K562 (cell line): ENCODE results near the gene IGSF9. TPM values are rescaled to one million over a fixed set of nuclear protein-coding genes. Genes with fewer than 3 reads are reported as not detected.
A peak's percentile ranks its signal among the peaks of the same experiment; 100 is the strongest.

Experiments used
- CGGBP1 ChIP-seq: fragments of 250-450 bp; sonication (Bioruptor Pico); IDR thresholded peaks from 2 replicates; pipeline ENCODE4 v1.9.0; 2021; ENCODE audit warnings: mild to moderate bottlenecking
- EWSR1 ChIP-seq: fragments of 450-650 bp; IDR thresholded peaks from 2 replicates; pipeline ENCODE4 v1.6.1; 2018; ENCODE audit warnings: borderline replicate concordance, mild to moderate bottlenecking, low read depth, moderate library complexity; ENCODE audit not compliant: partially characterized antibody
- FOXA3 ChIP-seq, 2 experiments: fragments of 450-650 bp in 1 of 2; sonication (generic) in 1 of 2; formaldehyde crosslinking; IDR thresholded peaks in 1 of 2; conservative IDR thresholded peaks in 1 of 2; 2 replicates each; pipeline versions ENCODE4 v1.4.0 to v1.8.0; 2020 to 2022; ENCODE audit warnings: mild to moderate bottlenecking in 2 of 2, missing genetic modification reagents in 1 of 2
- FOXP1 ChIP-seq: sonication (generic); formaldehyde crosslinking; IDR thresholded peaks from 2 replicates; pipeline ENCODE4 v1.8.0; 2022; ENCODE audit warnings: mild to moderate bottlenecking, missing genetic modification reagents
- ID3 ChIP-seq, 2 experiments: fragments of 250-450 bp in 1 of 2; fragments of 450-650 bp in 1 of 2; sonication (Bioruptor Pico) in 1 of 2; IDR thresholded peaks; 2 replicates each; pipeline versions ENCODE4 v1.6.1 to v1.8.0; 2016 to 2021; ENCODE audit warnings: mild to moderate bottlenecking in 2 of 2, moderate library complexity in 2 of 2, missing compliant biosample characterization in 1 of 2, missing genetic modification characterization in 1 of 2
- MAX ChIP-seq: sonication (generic); formaldehyde crosslinking; IDR thresholded peaks from 2 replicates; pipeline ENCODE4 v1.9.0; 2022; ENCODE audit warnings: mild to moderate bottlenecking, missing genetic modification reagents
- NCOR1 ChIP-seq: fragments of 450-650 bp; IDR thresholded peaks from 2 replicates; pipeline ENCODE4 v1.6.1; 2016; ENCODE audit warnings: mild to moderate bottlenecking, moderate library complexity
- NFYB ChIP-seq: IDR thresholded peaks from 2 replicates; pipeline ENCODE4 v1.6.1; 2011; ENCODE audit warnings: mild to moderate bottlenecking, moderate library complexity; ENCODE audit not compliant: insufficient read length; ENCODE audit errors: extremely low read depth
- POLR2AphosphoS5 ChIP-seq: IDR thresholded peaks from 2 replicates; pipeline ENCODE4 v1.6.1; 2011; ENCODE audit warnings: mild to moderate bottlenecking, low read depth, low read length, moderate library complexity; ENCODE audit not compliant: control insufficient read depth, insufficient read depth
- POLR3A ChIP-seq: IDR thresholded peaks from 2 replicates; pipeline ENCODE4 v1.6.1; 2011; ENCODE audit warnings: borderline replicate concordance, mild to moderate bottlenecking, moderate library complexity; ENCODE audit not compliant: insufficient read length, insufficient read depth; ENCODE audit errors: extremely low read depth
- POLR3G ChIP-seq: IDR thresholded peaks from 2 replicates; pipeline ENCODE4 v1.6.1; 2011; ENCODE audit not compliant: insufficient read length, insufficient replicate concordance; ENCODE audit errors: extremely low read depth
- RNF2 ChIP-seq: sonication (generic); IDR thresholded peaks from 2 replicates; pipeline ENCODE4 v1.6.1; 2016
- SAP30 ChIP-seq: fragments of 200-600 bp; sonication (generic); IDR thresholded peaks from 2 replicates; pipeline ENCODE4 v1.6.1; 2012; ENCODE audit warnings: borderline replicate concordance, low read depth, mild to moderate bottlenecking, moderate library complexity, low read length, control low read depth, inconsistent platforms; ENCODE audit not compliant: insufficient read depth, poor library complexity, severe bottlenecking
- SIN3B ChIP-seq: fragments of 450-650 bp; IDR thresholded peaks from 2 replicates; pipeline ENCODE4 v1.6.1; 2017; ENCODE audit warnings: low read depth, mild to moderate bottlenecking, moderate library complexity
- SIX5 ChIP-seq, 2 experiments: IDR thresholded peaks; 2 replicates each; pipeline ENCODE4 v1.6.1; 2011; ENCODE audit warnings: low read length in 2 of 2, borderline replicate concordance in 1 of 2, low read depth in 1 of 2, mild to moderate bottlenecking in 1 of 2, moderate library complexity in 1 of 2; ENCODE audit not compliant: insufficient read depth in 1 of 2
- SRF ChIP-seq, 2 experiments: fragments of 250-450, 450-650 bp in 1 of 2; sonication (Bioruptor Pico) in 1 of 2; sonication (generic) in 1 of 2; formaldehyde crosslinking; IDR thresholded peaks; 2 replicates each; pipeline versions ENCODE4 v1.5.0 to v1.5.1; 2020 to 2022; ENCODE audit warnings: mild to moderate bottlenecking in 1 of 2, missing genetic modification reagents in 1 of 2
- USF1 ChIP-seq: sonication (generic); formaldehyde crosslinking; IDR thresholded peaks from 2 replicates; pipeline ENCODE4 v1.9.0; 2022; ENCODE audit warnings: mild to moderate bottlenecking, missing genetic modification reagents
- ZBTB33 ChIP-seq: sonication (generic); formaldehyde crosslinking; IDR thresholded peaks from 2 replicates; pipeline ENCODE4 v1.8.1; 2023; ENCODE audit warnings: mild to moderate bottlenecking, missing genetic modification reagents
- ZNF134 ChIP-seq: fragments of 250-450 bp; sonication (Bioruptor Pico); conservative IDR thresholded peaks from 2 replicates; pipeline ENCODE4 v1.4.0; 2020
- ZNF445 ChIP-seq: fragments of 250-450 bp; sonication (Bioruptor Pico); IDR thresholded peaks from 2 replicates; pipeline ENCODE4 v1.4.0; 2020; ENCODE audit warnings: low read depth, mild to moderate bottlenecking, moderate library complexity
- polyA plus RNA-seq, 8 experiments: library from polyadenylated mRNA; depleted of rRNA in 4 of 8; stranded (reverse) in 5 of 8; unstranded in 3 of 8; fragments of >200 nt; fragmentation: Nextera tagmentation in 2 of 8; fragmentation: Illumina TruSeq in 1 of 8; extraction: Ambion mirVana in 2 of 8; extraction: Trizol in 1 of 8; gene quantifications; 2 replicates each; pipeline versions ENCODE4 v1.2.1 to v1.2.3, GENCODE V29; 2011 to 2014; ENCODE audit warnings: inconsistent platforms in 1 of 8, missing spikeins in 1 of 8
- total RNA-seq, 7 experiments: library from RNA; depleted of rRNA in 6 of 7; stranded (reverse); fragments of >200 nt in 6 of 7; fragmentation: Illumina TruSeq in 2 of 7; extraction: Trizol in 2 of 7; gene quantifications; 2 replicates each; pipeline versions ENCODE4 v1.2.1 to v1.2.3, GENCODE V29; 2011 to 2021; ENCODE audit warnings: low replicate concordance in 1 of 7

The IGSF9 gene
- total and polyA plus RNA-seq, 9 of the 15 experiments (the other 6 are each of a cell fraction or from before 2014, with no cell fraction given): 0.03 to 0.29 (median 0.07) TPM; not detected in 1

GRCh38 chr1:159924791-159925718, 20.4 kb downstream of the IGSF9 start, which contains the start of gene TAGLN2 (continued):
- TF ChIP-seq MAX (CRISPR knock-in tag) (peak; percentile 96), ZNF445 (CRISPR knock-in tag) (no peak), ZBTB33 (CRISPR knock-in tag) (no peak; the same call in 1 of the 2 replicates), SIN3B (peak; percentile 12), FOXA3 (CRISPR knock-in tag; conservative IDR thresholded peaks at IDR 0.05 in 1 of 2, IDR thresholded peaks at IDR 0.05 in 1 of 2) (0 out of 4 replicates have a peak, but pooled peaks of 1 of the 2 experiments have one; percentile 32), SIX5 (IDR thresholded peaks at IDR 0.05; ENCODE audit: borderline replicate concordance in 1 of 2, insufficient read depth in 1 of 2, low read depth in 1 of 2, low read length in 2 of 2) (no peak), POLR3G (no peak), NCOR1 (no peak; the same call in none of the 2 replicates), ZNF134 (CRISPR knock-in tag) (no peak), FOXP1 (peak; percentile 81; the same call in 1 of the 2 replicates), USF1 (CRISPR knock-in tag) (peak; percentile 64), RNF2 (peak; percentile 56; the same call in 1 of the 2 replicates), SRF (CRISPR knock-in tag; IDR thresholded peaks at IDR 0.05) (no peak), EWSR1 (no peak), POLR3A (no peak), NFYB (no peak), POLR2AphosphoS5 (peak; percentile 96), SAP30 (peak; percentile 51), CGGBP1 (CRISPR knock-in tag) (no peak), ID3 (CRISPR knock-in tag; IDR thresholded peaks at IDR 0.05) (no peak), ID3 (tag; IDR thresholded peaks at IDR 0.05) (0 out of 2 replicates have a peak, but pooled peaks have one; percentile 70)
